Small intestine (tissue), 7 donors: ENCODE results near the gene ETV6. TPM values are rescaled to one million over a fixed set of nuclear protein-coding genes. Genes with fewer than 3 reads are reported as not detected.

ENCODE experiments used
- DNase-seq, 2 donors: peaks; one replicate each; pipeline versions ENCODE4 v3.0.0 to v3.0.0-alpha.2; 2013
- FAIRE-seq: peaks from 2 replicates; lab custom pipeline; 2012; peaks lifted over from hg19 to GRCh38; lab: Jason Lieb, UNC
- H3K27ac ChIP-seq, 3 donors: one replicate each; pipeline ENCODE4 v1.5.1; 2013; ENCODE audit warnings: low read length in 2 of 3, mild to moderate bottlenecking in 2 of 3, control low read depth in 1 of 3, inconsistent platforms in 1 of 3, low read depth in 1 of 3, moderate library complexity in 1 of 3
- H3K27me3 ChIP-seq, 3 donors: one replicate each; pipeline ENCODE4 v1.6.1; 2013; ENCODE audit warnings: low read length in 3 of 3, inconsistent platforms in 1 of 3; ENCODE audit not compliant: control insufficient read depth in 3 of 3, insufficient read depth in 3 of 3
- H3K36me3 ChIP-seq, 3 donors: one replicate each; pipeline ENCODE4 v1.6.1; 2013; ENCODE audit warnings: low read length in 3 of 3, inconsistent platforms in 1 of 3, low read depth in 1 of 3, mild to moderate bottlenecking in 1 of 3, moderate library complexity in 1 of 3; ENCODE audit not compliant: control insufficient read depth in 3 of 3, insufficient read depth in 2 of 3
- H3K4me1 ChIP-seq, 3 donors: one replicate each; pipeline ENCODE4 v1.6.1; 2013; ENCODE audit warnings: low read length in 2 of 3, inconsistent platforms in 1 of 3, low read depth in 1 of 3, mild to moderate bottlenecking in 1 of 3, moderate library complexity in 1 of 3; ENCODE audit not compliant: control insufficient read depth in 3 of 3, insufficient read depth in 2 of 3
- H3K4me3 ChIP-seq, 3 donors: one replicate each; pipeline ENCODE4 v1.5.1; 2013; ENCODE audit warnings: low read length in 3 of 3, control low read depth in 1 of 3, inconsistent platforms in 1 of 3, low read depth in 1 of 3, mild to moderate bottlenecking in 1 of 3, moderate library complexity in 1 of 3
- H3K9me3 ChIP-seq, 2 donors: one replicate each; pipeline ENCODE4 v1.6.1; 2013; ENCODE audit warnings: low read depth in 1 of 2, low read length in 1 of 2; ENCODE audit not compliant: control insufficient read depth in 2 of 2, insufficient read depth in 1 of 2
- WGBS, 3 donors: extraction: QIAGEN DNeasy Blood & Tissue Kit; methylation state at CpG; one replicate each; pipeline ENCODE4 v1.1.7; 2013; 5-methylcytosine and 5-hydroxymethylcytosine counted together
- polyA plus RNA-seq, 4 donors: library from polyadenylated mRNA; stranded (reverse) in 3 of 4; unstranded in 1 of 4; fragments of 200-250 nt in 3 of 4; fragments of 120-200 nt in 1 of 4; gene quantifications; one replicate each; pipeline versions ENCODE4 v1.2.1 to v1.2.3, GENCODE V29; 2013
- donor health status: healthy with polysubstance abuse.
- donor health status: control.
- donor health status: control.
- donor health status: Bipolar disorder and iron deficiency.
- donor health status: healthy.

Gene ETV6
- polyA plus RNA-seq, 4 donors = 5.1 to 13.6 (median 8.4) TPM

DNA sequence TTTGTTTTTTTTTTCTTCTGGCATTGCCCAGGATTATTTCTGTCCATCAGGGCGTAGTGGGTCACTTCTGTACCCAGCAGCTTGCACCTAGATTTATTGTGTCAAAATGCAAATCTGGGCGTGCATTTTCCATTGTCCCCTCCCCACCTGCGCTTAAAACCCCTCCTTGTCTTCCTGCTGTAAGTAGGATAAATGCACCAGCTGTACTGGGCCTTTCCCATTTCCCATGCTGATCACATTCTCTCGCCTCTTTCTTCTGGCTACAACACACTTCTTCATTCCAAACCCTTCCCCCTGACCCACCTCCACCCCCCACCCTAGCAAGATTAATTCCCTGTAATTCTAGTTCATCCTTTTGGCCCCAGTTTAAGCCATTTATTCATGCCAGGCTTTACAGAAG, 128.0 kb downstream of the ETV6 start:
- H3K27me3 ChIP-seq = no peaks in the 10 kb centered on the region
- peaks cover 0 to 11% (median 3%) of the 10 kb centered on the region in 3 donors for H3K36me3 ChIP-seq
- 97 to 98% (median 98%) methylated on average over 4 of the region's 4 CpGs for whole genome bisulfite sequencing, 3 donors
- DNase-seq (no peak), FAIRE-seq (no peak)
- H3K27ac ChIP-seq = no peak overlapping the region
- peaks cover 5 to 13% (median 9%) of the 10 kb centered on the region in 3 donors for H3K4me1 ChIP-seq
- H3K9me3 ChIP-seq = no peaks in the 10 kb centered on the region
- H3K4me3 ChIP-seq = no peak overlapping the region

DNA sequence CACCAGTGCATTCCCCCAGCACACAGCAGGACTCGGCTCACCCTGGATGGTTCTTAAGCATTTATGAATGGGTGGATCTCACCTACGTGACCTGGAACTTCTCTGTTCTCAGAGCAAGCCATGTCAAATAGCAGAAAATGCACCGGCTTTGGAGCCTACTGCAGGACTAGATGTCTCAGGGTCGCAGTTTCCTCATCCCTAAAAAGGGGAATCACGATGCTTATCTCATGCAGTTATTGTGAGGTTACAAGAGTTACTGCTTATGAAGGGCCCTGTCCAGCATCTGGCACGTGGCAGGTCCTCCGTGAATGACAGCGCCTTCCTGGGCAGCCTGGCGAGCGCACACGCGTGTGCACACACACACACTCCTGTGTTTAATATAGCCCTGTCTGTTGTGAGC, 128.5 kb downstream of the ETV6 start:
- Histone ChIP-seq H3K9me3 (no peaks in the 10 kb centered on the region), H3K36me3 (peaks cover 0 to 11% (median 3%) of the 10 kb centered on the region in 3 donors), H3K27ac (no peak overlapping the region), H3K4me3 (no peak overlapping the region), H3K27me3 (no peaks in the 10 kb centered on the region), H3K4me1 (peaks cover 5 to 13% (median 12%) of the 10 kb centered on the region in 3 donors)
- WGBS, 3 donors = 88 to 92% (median 91%) methylated on average over 12 of the region's 12 CpGs
- no peak for FAIRE-seq
- DNase-seq = no peak

GRCh38 chr12:11778713-11779685, 129.5 kb downstream of the ETV6 start:
- Histone ChIP-seq H3K27me3 (no peaks in the 10 kb centered on the region), H3K36me3 (peaks cover 0 to 6% (median 3%) of the 10 kb centered on the region in 3 donors), H3K4me3 (no peak overlapping the region), H3K9me3 (no peaks in the 10 kb centered on the region), H3K4me1 (peaks cover 2 to 12% (median 7%) of the 10 kb centered on the region in 3 donors), H3K27ac (peak overlapping the region in 1 of 3 donors; percentile 30)
- no peak for FAIRE-seq
- DNase-seq = no peak
- 72 to 87% (median 80%) methylated on average over 12 of the region's 12 CpGs for WGBS, 3 donors

DNA sequence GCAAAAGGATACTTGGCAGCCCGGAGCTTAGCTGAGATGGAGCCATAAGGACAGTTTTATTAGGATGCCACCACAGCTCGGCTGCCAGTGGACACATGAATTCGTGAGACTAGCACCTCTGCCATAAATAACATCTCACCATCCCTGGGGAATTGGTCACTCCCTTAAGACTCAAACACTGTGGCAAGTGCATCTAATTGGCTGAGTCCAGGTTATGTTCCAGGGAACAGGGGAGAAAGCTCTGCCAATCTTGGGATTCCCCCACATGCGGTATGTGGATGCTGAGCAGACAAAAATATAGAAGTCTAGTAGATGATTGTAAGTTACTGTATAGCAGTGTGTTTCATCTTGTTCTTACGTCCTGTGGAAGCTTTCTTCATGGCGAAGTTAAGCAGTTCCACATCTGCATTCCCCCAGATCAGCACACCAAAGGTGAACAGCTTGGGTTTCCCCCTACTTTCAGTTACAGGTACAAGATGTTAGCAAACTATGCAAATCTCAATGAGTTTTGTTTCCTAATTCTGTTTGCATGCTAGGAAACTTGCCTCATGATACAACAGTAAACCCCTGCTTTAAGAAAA, 131.1 kb downstream of the ETV6 start:
- Histone ChIP-seq H3K27ac (peak overlapping the region in 1 of 3 donors; percentile 48), H3K4me3 (no peak overlapping the region), H3K4me1 (peaks cover 0 to 8% (median 0%) of the 10 kb centered on the region in 3 donors), H3K9me3 (no peaks in the 10 kb centered on the region), H3K27me3 (no peaks in the 10 kb centered on the region), H3K36me3 (peaks cover 0 to 6% (median 0%) of the 10 kb centered on the region in 3 donors)
- 80 to 91% (median 86%) methylated on average over 6 of the region's 6 CpGs for WGBS, 3 donors
- FAIRE-seq = no peak
- DNase-seq = no peak

GRCh38 chr12:11782914-11783420, 133.5 kb downstream of the ETV6 start:
- Histone ChIP-seq H3K27me3 (no peaks in the 10 kb centered on the region), H3K4me3 (no peak overlapping the region), H3K4me1 (peaks cover 0 to 11% (median 0%) of the 10 kb centered on the region in 3 donors), H3K36me3 (peaks cover 0 to 3% (median 0%) of the 10 kb centered on the region in 3 donors), H3K9me3 (no peaks in the 10 kb centered on the region), H3K27ac (no peak overlapping the region)
- DNase-seq = no peak
- WGBS, 3 donors = 88 to 94% (median 90%) methylated on average over 3 of the region's 3 CpGs
- no peak for FAIRE-seq

- no peak overlapping the region for H3K27ac ChIP-seq
- no peaks in the 10 kb centered on the region for H3K27me3 ChIP-seq
- FAIRE-seq (no peak), DNase-seq (no peak)
- H3K9me3 ChIP-seq = no peaks in the 10 kb centered on the region
- H3K36me3 ChIP-seq = no peaks in the 10 kb centered on the region
- H3K4me1 ChIP-seq = peaks cover 0 to 7% (median 0%) of the 10 kb centered on the region in 3 donors
- 87 to 92% (median 87%) methylated on average over 5 of the region's 5 CpGs for WGBS, 3 donors
- no peak overlapping the region for H3K4me3 ChIP-seq
Observed at GRCh38 chr12:11785712-11786111, 136.2 kb downstream of the ETV6 start.

GRCh38 chr12:11786638-11787365, 137.3 kb downstream of the ETV6 start:
- 88 to 90% (median 89%) methylated on average over 5 of the region's 5 CpGs for WGBS, 3 donors
- DNase-seq (no peak), FAIRE-seq (no peak)
- Histone ChIP-seq H3K4me3 (no peak overlapping the region), H3K9me3 (no peaks in the 10 kb centered on the region), H3K27me3 (no peaks in the 10 kb centered on the region), H3K27ac (no peak overlapping the region), H3K36me3 (no peaks in the 10 kb centered on the region), H3K4me1 (peaks cover 0 to 7% (median 0%) of the 10 kb centered on the region in 3 donors)

DNA sequence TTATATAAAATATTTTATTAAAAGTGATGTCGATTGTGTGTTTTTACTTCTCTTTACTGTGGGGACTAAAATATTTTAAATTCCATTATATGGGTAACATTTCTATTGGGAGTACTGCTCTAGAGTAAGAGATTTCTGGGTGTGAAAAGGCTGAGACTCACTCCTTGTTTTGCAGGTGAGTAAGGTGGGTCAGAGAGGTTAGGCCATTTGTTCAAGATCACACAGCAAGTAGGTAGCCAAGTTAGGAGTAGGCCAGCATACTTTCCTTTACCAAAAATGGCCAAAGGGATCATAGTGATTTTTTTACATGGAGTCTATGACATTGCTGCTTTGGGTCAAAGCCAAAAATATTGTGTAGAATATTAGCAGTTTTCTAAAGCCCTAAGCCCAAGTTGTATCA, 138.0 kb downstream of the ETV6 start:
- H3K27ac ChIP-seq = no peak overlapping the region
- WGBS, 3 donors = 94 to 100% (median 100%) methylated on average over 1 of the region's 1 CpG

More for the DNA sequence above, 138.0 kb downstream of the ETV6 start:
- H3K9me3 ChIP-seq = no peaks in the 10 kb centered on the region
- peaks cover 0 to 7% (median 0%) of the 10 kb centered on the region in 3 donors for H3K4me1 ChIP-seq
- FAIRE-seq = no peak
- H3K27me3 ChIP-seq = no peaks in the 10 kb centered on the region
- H3K36me3 ChIP-seq = no peaks in the 10 kb centered on the region
- H3K4me3 ChIP-seq = no peak overlapping the region
- no peak for DNase-seq
